Activated naive CD4-positive, alpha-beta T cell treated with anti-CD3 and anti-CD28 coated beads, Interleukin-2, amount 50 U/mL, for 72 hours (primary cell): ENCODE results near the gene GMDS. TPM values are rescaled to one million over a fixed set of nuclear protein-coding genes. Genes with fewer than 3 reads are reported as not detected.
"Not testable (repeated sequence)": the region's sequence is repeated elsewhere in the genome, so short reads cannot be mapped to it uniquely, and the experiment has no call there.

Experiments
- ATAC-seq, 2 donors: fragments of 150-1000 bp; cut with Tn5 transposase; 2 replicates each; pipeline ENCODE4 v1.10.0; 2021; ENCODE audit warnings: mild to moderate bottlenecking in 2 of 2, moderate library complexity in 2 of 2
- DNase-seq, 2 donors: peaks; one replicate each; pipeline ENCODE4 v3.0.0; 2021 to 2022; ENCODE audit warnings: low spot score in 2 of 2
- H3K27ac Mint-ChIP-seq, 2 donors: one replicate each; pipeline ENCODE4 v1.8.0; 2022; ENCODE audit warnings: mild to moderate bottlenecking in 2 of 2, mixed read lengths in 2 of 2
- H3K36me3 Mint-ChIP-seq, 2 donors: one replicate each; pipeline ENCODE4 v1.8.0; 2022; ENCODE audit warnings: mixed read lengths in 2 of 2
- H3K9me3 Mint-ChIP-seq, 2 donors: one replicate each; pipeline ENCODE4 v1.8.0; 2022; ENCODE audit warnings: mixed read lengths in 2 of 2
- total RNA-seq, 2 donors: library from RNA; stranded (reverse); gene quantifications; one replicate each; pipeline ENCODE4 v1.2.3, GENCODE V29; 2022

GMDS gene
- total RNA-seq, 2 donors from 2014 or later: 23.9 to 37.6 TPM

GRCh38 chr6:1864496-1864895, 380.9 kb downstream of the GMDS start:
- ATAC-seq: no peak
- no peak overlapping the region for H3K27ac Mint-ChIP-seq
- no peaks in the 10 kb centered on the region for H3K9me3 Mint-ChIP-seq
- no peaks in the 10 kb centered on the region for H3K36me3 Mint-ChIP-seq
- no peak for DNase-seq

- DNase-seq (no peak), ATAC-seq (no peak)
- H3K27ac Mint-ChIP-seq: no peak overlapping the region
- no peaks in the 10 kb centered on the region for H3K9me3 Mint-ChIP-seq
- H3K36me3 Mint-ChIP-seq: no peaks in the 10 kb centered on the region
These were observed 383.0 kb downstream of the GMDS start for GRCh38 chr6:1862411-1862810.

- H3K36me3 Mint-ChIP-seq: no peaks in the 10 kb centered on the region
- DNase-seq (no peak), ATAC-seq (no peak)
- no peak overlapping the region for H3K27ac Mint-ChIP-seq
- H3K9me3 Mint-ChIP-seq: no peaks in the 10 kb centered on the region
These were observed 384.6 kb downstream of the GMDS start for GRCh38 chr6:1860756-1861348.

- H3K9me3 Mint-ChIP-seq: no peaks in the 10 kb centered on the region
- H3K36me3 Mint-ChIP-seq: no peaks in the 10 kb centered on the region
- no peak overlapping the region for H3K27ac Mint-ChIP-seq
- DNase-seq: no peak
- ATAC-seq: no peak
These were observed 386.5 kb downstream of the GMDS start for GRCh38 chr6:1858859-1859258.

GRCh38 chr6:1858196-1858595, 387.2 kb downstream of the GMDS start:
- ATAC-seq: no peak
- Mint-ChIP-seq H3K27ac (no peak overlapping the region), H3K36me3 (no peaks in the 10 kb centered on the region), H3K9me3 (no peaks in the 10 kb centered on the region)
- no peak for DNase-seq

GRCh38 chr6:1856381-1856780, 389.0 kb downstream of the GMDS start:
- Mint-ChIP-seq H3K9me3 (no peaks in the 10 kb centered on the region), H3K27ac (no peak overlapping the region), H3K36me3 (no peaks in the 10 kb centered on the region)
- ATAC-seq (no peak), DNase-seq (no peak)

- H3K9me3 Mint-ChIP-seq: no peaks in the 10 kb centered on the region
- H3K36me3 Mint-ChIP-seq: no peaks in the 10 kb centered on the region
- no peak for ATAC-seq
These were observed 389.5 kb downstream of the GMDS start for GRCh38 chr6:1855890-1856289.

GRCh38 chr6:1854296-1854695, 391.1 kb downstream of the GMDS start:
- DNase-seq (no peak), ATAC-seq (no peak)
- Mint-ChIP-seq H3K9me3 (no peaks in the 10 kb centered on the region), H3K27ac (no peak overlapping the region), H3K36me3 (no peaks in the 10 kb centered on the region)

More at GRCh38 chr6:1855890-1856289, 389.5 kb downstream of the GMDS start:
- DNase-seq: no peak
- no peak overlapping the region for H3K27ac Mint-ChIP-seq

GRCh38 chr6:1853761-1854160, 391.6 kb downstream of the GMDS start:
- no peaks in the 10 kb centered on the region for H3K9me3 Mint-ChIP-seq
- DNase-seq (no peak), ATAC-seq (no peak)
- no peaks in the 10 kb centered on the region for H3K36me3 Mint-ChIP-seq
- H3K27ac Mint-ChIP-seq: no peak overlapping the region

- no peak for DNase-seq
- no peaks in the 10 kb centered on the region for H3K9me3 Mint-ChIP-seq
- ATAC-seq: no peak
- no peaks in the 10 kb centered on the region for H3K36me3 Mint-ChIP-seq
- H3K27ac Mint-ChIP-seq: no peak overlapping the region
These were observed 393.5 kb downstream of the GMDS start for GRCh38 chr6:1851681-1852456.

GRCh38 chr6:1850840-1851157, 394.6 kb downstream of the GMDS start:
- DNase-seq: no peak
- Mint-ChIP-seq H3K36me3 (no peaks in the 10 kb centered on the region), H3K27ac (no peak overlapping the region), H3K9me3 (no peaks in the 10 kb centered on the region)
- ATAC-seq: no peak

- no peaks in the 10 kb centered on the region for H3K36me3 Mint-ChIP-seq
- H3K9me3 Mint-ChIP-seq: no peaks in the 10 kb centered on the region
- no peak for ATAC-seq
- DNase-seq: no peak
- H3K27ac Mint-ChIP-seq: no peak overlapping the region
These were observed 395.1 kb downstream of the GMDS start for GRCh38 chr6:1850121-1850839.

- Mint-ChIP-seq H3K27ac (no peak overlapping the region), H3K9me3 (no peaks in the 10 kb centered on the region), H3K36me3 (no peaks in the 10 kb centered on the region)
- ATAC-seq: no peak
- no peak for DNase-seq
These were observed 395.7 kb downstream of the GMDS start for GRCh38 chr6:1849691-1850090.

- Mint-ChIP-seq H3K27ac (no peak overlapping the region), H3K36me3 (no peaks in the 10 kb centered on the region), H3K9me3 (no peaks in the 10 kb centered on the region)
- DNase-seq: no peak
- no peak for ATAC-seq
These were observed 396.7 kb downstream of the GMDS start for GRCh38 chr6:1848752-1849151.

- DNase-seq (no peak), ATAC-seq (no peak)
- Mint-ChIP-seq H3K27ac (no peak overlapping the region), H3K9me3 (no peaks in the 10 kb centered on the region), H3K36me3 (no peaks in the 10 kb centered on the region)
These were observed 398.8 kb downstream of the GMDS start for GRCh38 chr6:1846611-1847010.

- not testable (repeated sequence) for H3K36me3 Mint-ChIP-seq, ATAC-seq, H3K27ac Mint-ChIP-seq, DNase-seq, H3K9me3 Mint-ChIP-seq
These were observed 399.9 kb downstream of the GMDS start for GRCh38 chr6:1845543-1845942.

GRCh38 chr6:1842334-1842733, 403.1 kb downstream of the GMDS start:
- no peaks in the 10 kb centered on the region for H3K9me3 Mint-ChIP-seq
- DNase-seq: no peak
- no peak for ATAC-seq
- H3K36me3 Mint-ChIP-seq: no peaks in the 10 kb centered on the region
- no peak overlapping the region for H3K27ac Mint-ChIP-seq

- H3K9me3 Mint-ChIP-seq: no peaks in the 10 kb centered on the region
- H3K36me3 Mint-ChIP-seq: no peaks in the 10 kb centered on the region
- no peak overlapping the region for H3K27ac Mint-ChIP-seq
- DNase-seq: no peak
- no peak for ATAC-seq
These were observed 404.3 kb downstream of the GMDS start for GRCh38 chr6:1841136-1841535.
